HepG2 (cell line): ENCODE data around the gene DDX6. TPM values are rescaled to one million over a fixed set of nuclear protein-coding genes. Genes with fewer than 3 reads are reported as not detected.

ENCODE experiments used
- FOSL2 ChIP-seq: sonication (generic); formaldehyde crosslinking; IDR thresholded peaks from 2 replicates; pipeline ENCODE4 v1.4.0; 2020; ENCODE audit warnings: missing genetic modification reagents
- HCFC1 ChIP-seq: fragments of 150-350 bp; IDR thresholded peaks from 2 replicates; pipeline ENCODE4 v1.6.1; 2014; ENCODE audit warnings: low read depth, low read length
- HNRNPK ChIP-seq: fragments of 200-400 bp; formaldehyde crosslinking; IDR thresholded peaks from 2 replicates; pipeline ENCODE4 v1.6.1; 2018; ENCODE audit warnings: low read length, low read depth, moderate library complexity, mild to moderate bottlenecking; ENCODE audit not compliant: poor library complexity, severe bottlenecking
- KLF6 ChIP-seq: IDR thresholded peaks from 2 replicates; pipeline ENCODE4 v1.8.0; 2016; ENCODE audit warnings: missing biosample characterization, missing genetic modification reagents
- MEIS1 ChIP-seq: sonication (generic); formaldehyde crosslinking; IDR thresholded peaks from 2 replicates; pipeline ENCODE4 v1.9.0; 2021; ENCODE audit warnings: mild to moderate bottlenecking, missing genetic modification reagents, moderate library complexity, borderline replicate concordance
- POLR2A ChIP-seq, 2 experiments: IDR thresholded peaks; 2 replicates each; pipeline ENCODE4 v1.6.1; 2011; ENCODE audit warnings: low read depth in 2 of 2, low read length in 2 of 2, mild to moderate bottlenecking in 1 of 2, moderate library complexity in 1 of 2; ENCODE audit not compliant: insufficient read depth in 1 of 2
- RORA ChIP-seq: sonication (generic); formaldehyde crosslinking; IDR thresholded peaks from 2 replicates; pipeline ENCODE4 v1.5.0; 2020; ENCODE audit warnings: mild to moderate bottlenecking, missing genetic modification reagents, moderate library complexity
- U2AF1 ChIP-seq: fragments of 200-400 bp; formaldehyde crosslinking; optimal IDR thresholded peaks from 2 replicates; pipeline ENCODE3; 2017; ENCODE audit warnings: mild to moderate bottlenecking, low read depth, low read length
- ZNF33A ChIP-seq: sonication (generic); formaldehyde crosslinking; IDR thresholded peaks from 2 replicates; pipeline ENCODE4 v1.5.1; 2020; ENCODE audit warnings: missing genetic modification reagents, mild to moderate bottlenecking, moderate library complexity, borderline replicate concordance
- ZNF557 ChIP-seq: sonication (generic); formaldehyde crosslinking; IDR thresholded peaks from 2 replicates; pipeline ENCODE4 v1.4.0; 2020; ENCODE audit warnings: missing genetic modification reagents
- polyA plus RNA-seq, 8 experiments: library from polyadenylated mRNA; depleted of rRNA in 3 of 8; stranded (reverse) in 7 of 8; unstranded in 1 of 8; fragments of >200 nt; fragmentation: Illumina TruSeq in 4 of 8; extraction: Trizol in 4 of 8; gene quantifications; 2 replicates each; pipeline versions ENCODE4 v1.2.1 to v1.2.3, GENCODE V29; 2011 to 2016; ENCODE audit warnings: low read depth in 4 of 8, missing spikeins in 1 of 8, mixed read lengths in 1 of 8; ENCODE audit not compliant: insufficient read depth in 1 of 8
- total RNA-seq, 5 experiments: library from RNA; depleted of rRNA; stranded (reverse); fragments of >200 nt; fragmentation: Illumina TruSeq; extraction: Trizol; gene quantifications; 2 replicates each; pipeline ENCODE4 v1.2.3, GENCODE V29; 2016; ENCODE audit warnings: low read depth in 1 of 5
- TF ChIP-seq, protein P1 (sequence below): sonication (generic); formaldehyde crosslinking; IDR thresholded peaks from 2 replicates; pipeline ENCODE4 v1.4.0; 2020; ENCODE audit warnings: missing genetic modification reagents, borderline replicate concordance
- TF ChIP-seq, protein P2 (sequence below), 2 experiments: sonication (generic) in 1 of 2; formaldehyde crosslinking in 1 of 2; IDR thresholded peaks; 2 replicates each; pipeline versions ENCODE4 v1.4.0 to v1.6.1; 2016 to 2020; ENCODE audit warnings: borderline replicate concordance in 1 of 2, low read depth in 1 of 2, mild to moderate bottlenecking in 1 of 2, missing genetic modification reagents in 1 of 2
- TF ChIP-seq, protein P3 (sequence below): sonication (generic); formaldehyde crosslinking; IDR thresholded peaks from 2 replicates; pipeline ENCODE4; 2020; ENCODE audit warnings: missing genetic modification reagents, mild to moderate bottlenecking, borderline replicate concordance

DDX6 gene
- total and polyA plus RNA-seq, 2 of the 13 experiments (the other 11 are each of a cell fraction or from before 2014, with no cell fraction given): 20.9 to 59.2 TPM

DNA sequence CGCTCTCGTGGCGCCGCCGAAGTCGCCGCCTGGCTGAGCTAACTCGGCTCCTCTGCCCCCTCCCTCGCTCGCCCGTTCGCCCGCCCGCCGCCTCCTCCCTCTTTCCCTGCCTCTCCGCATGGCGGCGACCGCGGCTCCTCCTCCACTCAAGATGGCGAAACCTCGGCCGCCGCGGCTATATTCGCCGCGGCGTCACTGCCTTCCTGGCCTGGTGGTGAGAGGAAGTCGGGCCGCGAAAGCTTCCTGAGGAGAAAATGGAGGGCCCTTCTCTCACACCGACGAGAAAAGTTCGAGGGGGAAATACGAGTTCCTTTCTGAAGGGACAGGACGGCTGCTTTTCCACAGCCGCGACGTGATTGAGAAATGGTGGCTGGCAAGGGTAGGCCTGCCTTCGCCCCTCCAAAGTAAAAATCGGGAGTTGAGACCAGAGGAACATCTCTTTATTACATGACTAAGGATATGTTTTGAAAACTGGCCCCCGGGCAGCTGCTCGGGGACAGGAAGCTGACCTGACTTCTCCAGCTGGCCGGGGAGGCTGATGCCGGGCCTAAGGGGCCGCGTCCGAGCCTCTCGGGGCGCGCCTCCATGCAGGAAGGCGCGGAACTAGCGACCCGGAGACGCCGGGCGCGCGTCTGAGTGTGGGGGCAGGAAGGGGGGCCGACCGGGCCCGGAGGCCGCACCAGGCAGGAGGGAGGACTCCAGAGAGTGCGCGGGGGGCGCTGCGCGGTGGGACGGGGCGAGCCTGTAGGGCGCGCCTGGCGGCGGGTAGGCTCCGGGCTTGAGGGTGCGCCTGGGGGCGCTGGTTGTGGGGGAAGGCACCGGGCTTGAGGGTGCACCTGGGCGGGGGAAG is at the start of gene DDX6 (continued):
- TF ChIP-seq, protein P1, sequence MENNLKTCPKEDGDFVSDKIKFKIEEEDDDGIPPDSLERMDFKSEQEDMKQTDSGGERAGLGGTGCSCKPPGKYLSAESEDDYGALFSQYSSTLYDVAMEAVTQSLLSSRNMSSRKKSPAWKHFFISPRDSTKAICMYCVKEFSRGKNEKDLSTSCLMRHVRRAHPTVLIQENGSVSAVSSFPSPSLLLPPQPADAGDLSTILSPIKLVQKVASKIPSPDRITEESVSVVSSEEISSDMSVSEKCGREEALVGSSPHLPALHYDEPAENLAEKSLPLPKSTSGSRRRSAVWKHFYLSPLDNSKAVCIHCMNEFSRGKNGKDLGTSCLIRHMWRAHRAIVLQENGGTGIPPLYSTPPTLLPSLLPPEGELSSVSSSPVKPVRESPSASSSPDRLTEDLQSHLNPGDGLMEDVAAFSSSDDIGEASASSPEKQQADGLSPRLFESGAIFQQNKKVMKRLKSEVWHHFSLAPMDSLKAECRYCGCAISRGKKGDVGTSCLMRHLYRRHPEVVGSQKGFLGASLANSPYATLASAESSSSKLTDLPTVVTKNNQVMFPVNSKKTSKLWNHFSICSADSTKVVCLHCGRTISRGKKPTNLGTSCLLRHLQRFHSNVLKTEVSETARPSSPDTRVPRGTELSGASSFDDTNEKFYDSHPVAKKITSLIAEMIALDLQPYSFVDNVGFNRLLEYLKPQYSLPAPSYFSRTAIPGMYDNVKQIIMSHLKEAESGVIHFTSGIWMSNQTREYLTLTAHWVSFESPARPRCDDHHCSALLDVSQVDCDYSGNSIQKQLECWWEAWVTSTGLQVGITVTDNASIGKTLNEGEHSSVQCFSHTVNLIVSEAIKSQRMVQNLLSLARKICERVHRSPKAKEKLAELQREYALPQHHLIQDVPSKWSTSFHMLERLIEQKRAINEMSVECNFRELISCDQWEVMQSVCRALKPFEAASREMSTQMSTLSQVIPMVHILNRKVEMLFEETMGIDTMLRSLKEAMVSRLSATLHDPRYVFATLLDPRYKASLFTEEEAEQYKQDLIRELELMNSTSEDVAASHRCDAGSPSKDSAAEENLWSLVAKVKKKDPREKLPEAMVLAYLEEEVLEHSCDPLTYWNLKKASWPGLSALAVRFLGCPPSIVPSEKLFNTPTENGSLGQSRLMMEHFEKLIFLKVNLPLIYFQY (CRISPR knock-in tag): no peak
- TF ChIP-seq MEIS1 (0 out of 2 replicates have a peak, but pooled peaks have one; percentile 13), FOSL2 (CRISPR knock-in tag) (peak; percentile 13; the same call in 1 of the 2 replicates), U2AF1 (no peak), RORA (CRISPR knock-in tag) (0 out of 2 replicates have a peak, but pooled peaks have one; percentile 27), ZNF33A (CRISPR knock-in tag) (no peak), POLR2A (IDR thresholded peaks at IDR 0.05; ENCODE audit: insufficient read depth in 1 of 2, low read depth in 2 of 2, low read length in 2 of 2) (peak; percentile 58 to 83), KLF6 (CRISPR knock-in tag) (no peak), HNRNPK (peak; percentile 92), ZNF557 (0 out of 2 replicates have a peak, but pooled peaks have one; percentile 29), HCFC1 (no peak)
- TF ChIP-seq, protein P2, sequence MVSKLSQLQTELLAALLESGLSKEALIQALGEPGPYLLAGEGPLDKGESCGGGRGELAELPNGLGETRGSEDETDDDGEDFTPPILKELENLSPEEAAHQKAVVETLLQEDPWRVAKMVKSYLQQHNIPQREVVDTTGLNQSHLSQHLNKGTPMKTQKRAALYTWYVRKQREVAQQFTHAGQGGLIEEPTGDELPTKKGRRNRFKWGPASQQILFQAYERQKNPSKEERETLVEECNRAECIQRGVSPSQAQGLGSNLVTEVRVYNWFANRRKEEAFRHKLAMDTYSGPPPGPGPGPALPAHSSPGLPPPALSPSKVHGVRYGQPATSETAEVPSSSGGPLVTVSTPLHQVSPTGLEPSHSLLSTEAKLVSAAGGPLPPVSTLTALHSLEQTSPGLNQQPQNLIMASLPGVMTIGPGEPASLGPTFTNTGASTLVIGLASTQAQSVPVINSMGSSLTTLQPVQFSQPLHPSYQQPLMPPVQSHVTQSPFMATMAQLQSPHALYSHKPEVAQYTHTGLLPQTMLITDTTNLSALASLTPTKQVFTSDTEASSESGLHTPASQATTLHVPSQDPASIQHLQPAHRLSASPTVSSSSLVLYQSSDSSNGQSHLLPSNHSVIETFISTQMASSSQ (IDR thresholded peaks at IDR 0.05; ENCODE audit: low read depth): no peak
- TF ChIP-seq, protein P2 (CRISPR knock-in tag; IDR thresholded peaks at IDR 0.05; ENCODE audit: borderline replicate concordance): no peak
- TF ChIP-seq, protein P3, sequence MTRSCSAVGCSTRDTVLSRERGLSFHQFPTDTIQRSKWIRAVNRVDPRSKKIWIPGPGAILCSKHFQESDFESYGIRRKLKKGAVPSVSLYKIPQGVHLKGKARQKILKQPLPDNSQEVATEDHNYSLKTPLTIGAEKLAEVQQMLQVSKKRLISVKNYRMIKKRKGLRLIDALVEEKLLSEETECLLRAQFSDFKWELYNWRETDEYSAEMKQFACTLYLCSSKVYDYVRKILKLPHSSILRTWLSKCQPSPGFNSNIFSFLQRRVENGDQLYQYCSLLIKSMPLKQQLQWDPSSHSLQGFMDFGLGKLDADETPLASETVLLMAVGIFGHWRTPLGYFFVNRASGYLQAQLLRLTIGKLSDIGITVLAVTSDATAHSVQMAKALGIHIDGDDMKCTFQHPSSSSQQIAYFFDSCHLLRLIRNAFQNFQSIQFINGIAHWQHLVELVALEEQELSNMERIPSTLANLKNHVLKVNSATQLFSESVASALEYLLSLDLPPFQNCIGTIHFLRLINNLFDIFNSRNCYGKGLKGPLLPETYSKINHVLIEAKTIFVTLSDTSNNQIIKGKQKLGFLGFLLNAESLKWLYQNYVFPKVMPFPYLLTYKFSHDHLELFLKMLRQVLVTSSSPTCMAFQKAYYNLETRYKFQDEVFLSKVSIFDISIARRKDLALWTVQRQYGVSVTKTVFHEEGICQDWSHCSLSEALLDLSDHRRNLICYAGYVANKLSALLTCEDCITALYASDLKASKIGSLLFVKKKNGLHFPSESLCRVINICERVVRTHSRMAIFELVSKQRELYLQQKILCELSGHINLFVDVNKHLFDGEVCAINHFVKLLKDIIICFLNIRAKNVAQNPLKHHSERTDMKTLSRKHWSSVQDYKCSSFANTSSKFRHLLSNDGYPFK (CRISPR knock-in tag): peak; percentile 53; the same call in 1 of the 2 replicates
